Activated CD4-positive, alpha-beta T cell treated with anti-CD3 and anti-CD28 coated beads, Interleukin-2, Interleukin-4, amounts not matched to agents 100 ng/mL and 50 ng/mL, durations not matched to agents 16 hours and 8 hours (primary cell): ENCODE measurements around the gene CILP.

Experiments
- DNase-seq: peaks from one replicate; pipeline ENCODE4 v3.0.0-alpha.2; 2020; ENCODE audit warnings: low spot score

The CILP gene

DNA sequence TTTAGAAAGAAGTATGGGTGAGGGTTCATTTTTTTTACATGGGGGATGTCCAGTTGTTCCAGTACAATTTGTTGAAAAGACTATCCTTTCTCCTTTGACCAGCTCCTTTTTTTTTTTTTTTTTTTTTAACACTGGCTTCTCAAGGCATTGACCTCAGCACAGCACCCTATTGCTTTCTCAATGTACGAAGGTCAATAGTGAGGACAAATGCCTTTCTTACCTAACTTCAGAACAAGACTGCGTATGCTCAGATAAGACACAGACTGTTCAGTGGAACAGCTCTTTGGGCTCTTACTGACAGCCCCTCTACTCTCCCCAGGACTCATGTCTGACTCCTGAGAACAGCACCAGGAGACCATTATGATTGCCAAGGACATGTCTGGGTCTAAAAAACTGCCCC, 10.4 kb upstream of the CILP start:
- DNase-seq, result no peak

DNA sequence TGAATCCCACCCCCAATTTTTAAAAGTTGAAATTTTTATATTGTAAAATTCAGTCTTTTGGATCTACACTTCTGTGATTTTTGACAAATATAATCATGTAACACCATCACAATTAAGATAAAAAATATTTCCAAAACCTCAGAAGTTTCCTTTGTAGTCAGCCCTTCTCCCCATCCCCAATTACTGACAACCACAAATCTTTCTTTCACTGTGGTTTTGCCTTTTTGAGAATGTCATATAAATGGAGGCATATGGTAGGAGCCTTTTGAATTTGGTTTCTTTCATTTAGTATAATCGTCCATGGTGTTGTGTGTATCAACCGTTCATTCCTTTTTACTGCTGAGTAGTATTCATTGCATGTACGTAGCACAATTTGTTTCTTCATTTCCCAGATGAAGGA, 7.9 kb upstream of the CILP start:
- peak; percentile 17 for DNase-seq

DNA sequence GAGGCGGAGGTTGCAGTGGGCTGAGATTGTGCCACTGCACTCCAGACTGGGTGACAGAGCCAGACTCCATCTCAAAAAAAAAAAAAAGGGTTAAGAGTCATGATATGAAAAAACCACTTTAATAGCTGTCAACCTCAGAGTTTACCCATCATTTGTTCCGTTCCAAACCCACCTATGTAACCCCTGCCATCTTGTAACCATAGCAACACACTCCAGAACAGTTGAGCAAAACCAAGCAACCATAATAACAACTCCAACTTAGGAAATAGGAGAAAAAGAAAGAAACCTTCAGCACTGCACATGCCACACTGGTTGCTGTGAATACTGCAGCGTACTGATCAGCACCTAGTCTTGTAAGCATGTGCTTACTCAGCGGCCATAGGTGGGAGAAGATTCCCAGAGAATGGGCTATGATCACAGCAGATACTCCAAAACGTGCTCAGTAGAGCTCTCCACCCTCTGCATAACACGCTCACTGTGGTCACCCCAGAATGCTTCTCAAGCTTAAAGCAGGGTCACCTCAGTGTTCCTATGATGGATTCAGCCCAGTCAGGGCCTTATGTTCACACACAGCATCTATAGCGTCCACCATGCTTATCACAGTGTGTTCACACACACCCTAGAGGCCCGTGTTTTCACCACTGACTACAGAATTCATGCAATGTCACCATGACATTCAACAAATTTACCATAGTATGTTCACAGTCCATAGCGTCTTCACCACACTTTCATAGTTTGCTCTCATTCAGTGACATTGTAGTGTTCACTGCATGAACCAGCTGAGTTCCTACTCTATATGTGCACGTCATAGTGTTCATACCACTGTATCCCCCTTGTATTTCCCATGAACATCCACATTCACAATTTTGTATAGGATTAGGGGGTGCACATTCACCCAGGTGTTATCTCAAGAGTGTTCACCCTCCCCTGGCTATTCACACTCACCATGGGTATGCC, 6.5 kb upstream of the CILP start:
- no peak for DNase-seq

DNA sequence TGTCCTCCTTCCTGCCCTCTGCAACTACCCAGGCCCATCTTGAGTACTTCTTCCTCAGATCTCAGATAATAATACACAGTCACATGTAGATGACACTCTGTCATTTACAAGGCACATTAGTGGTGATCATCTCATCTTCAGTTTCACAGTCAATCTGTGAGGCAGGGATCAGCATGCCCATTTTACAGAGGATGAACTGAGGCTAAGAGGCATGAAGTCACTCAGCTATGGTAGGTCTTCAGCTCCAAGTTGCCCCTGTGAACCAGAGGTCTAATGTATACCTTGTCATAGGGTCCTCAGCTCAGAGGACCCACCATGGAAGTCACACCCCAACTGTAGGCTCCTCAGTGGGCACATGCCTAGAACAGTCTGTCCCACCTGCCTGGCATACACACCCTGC, 4.2 kb upstream of the CILP start:
- DNase-seq, result no peak

DNA sequence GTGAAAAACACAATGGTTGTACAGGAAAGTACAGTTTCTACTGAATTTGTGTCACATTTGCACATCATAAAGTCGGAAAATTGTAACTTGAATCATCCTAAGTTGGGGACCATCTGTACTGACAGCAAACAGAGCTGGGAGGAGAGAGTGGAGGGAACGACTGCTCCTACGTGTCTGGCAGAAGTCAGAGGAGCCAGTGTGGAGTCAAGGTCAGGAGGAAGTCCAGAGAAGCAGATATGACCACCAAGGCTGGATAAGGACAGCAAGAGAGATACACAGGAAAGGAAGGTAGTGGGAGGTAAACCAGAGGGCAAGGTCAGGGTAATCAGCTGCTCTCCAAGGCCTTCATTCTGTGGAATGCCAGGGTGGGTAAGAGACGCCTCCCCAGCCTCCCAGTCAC, 2.7 kb upstream of the CILP start:
- DNase-seq, result no peak

DNA sequence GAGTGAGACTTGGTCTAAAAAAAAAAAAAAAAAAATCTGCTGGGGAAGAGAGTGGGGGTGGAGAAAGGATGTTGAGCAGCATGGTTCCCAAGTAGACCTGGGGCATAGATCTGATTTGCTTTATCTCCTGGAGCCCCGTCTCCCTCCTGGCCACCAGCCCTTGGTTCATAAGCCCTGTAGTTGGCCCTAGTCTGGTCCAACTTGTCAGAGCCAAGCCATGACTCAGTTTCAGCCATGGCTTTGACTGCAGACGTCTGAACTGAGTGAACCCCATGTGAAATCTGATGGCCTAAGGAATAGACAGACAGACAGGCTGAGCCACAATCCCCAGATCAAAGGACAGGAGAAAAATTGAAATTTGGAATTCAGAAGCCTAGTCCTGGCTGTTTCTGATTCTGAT, 2.0 kb upstream of the CILP start:
- DNase-seq, result no peak

DNA sequence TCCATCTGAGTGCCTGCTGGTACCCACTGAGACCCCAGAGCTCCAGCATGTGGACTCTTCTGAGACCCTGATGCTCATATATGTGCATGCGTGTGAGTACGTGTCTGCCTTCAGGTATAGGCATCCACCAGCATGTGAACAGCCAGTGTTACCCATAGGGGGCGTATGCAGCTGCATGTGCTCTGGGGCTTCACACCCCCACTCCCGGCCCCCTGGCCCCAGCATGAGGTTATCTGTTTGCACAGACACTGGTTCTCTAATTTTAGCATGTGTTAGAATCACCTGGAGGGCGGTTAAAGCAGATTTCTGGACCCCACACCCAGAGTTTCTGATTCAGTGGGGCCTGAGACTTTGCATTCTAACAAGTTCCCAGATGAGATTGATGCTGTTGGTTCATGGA, 824 bp upstream of the CILP start:
- peak; percentile 44 for DNase-seq

DNA sequence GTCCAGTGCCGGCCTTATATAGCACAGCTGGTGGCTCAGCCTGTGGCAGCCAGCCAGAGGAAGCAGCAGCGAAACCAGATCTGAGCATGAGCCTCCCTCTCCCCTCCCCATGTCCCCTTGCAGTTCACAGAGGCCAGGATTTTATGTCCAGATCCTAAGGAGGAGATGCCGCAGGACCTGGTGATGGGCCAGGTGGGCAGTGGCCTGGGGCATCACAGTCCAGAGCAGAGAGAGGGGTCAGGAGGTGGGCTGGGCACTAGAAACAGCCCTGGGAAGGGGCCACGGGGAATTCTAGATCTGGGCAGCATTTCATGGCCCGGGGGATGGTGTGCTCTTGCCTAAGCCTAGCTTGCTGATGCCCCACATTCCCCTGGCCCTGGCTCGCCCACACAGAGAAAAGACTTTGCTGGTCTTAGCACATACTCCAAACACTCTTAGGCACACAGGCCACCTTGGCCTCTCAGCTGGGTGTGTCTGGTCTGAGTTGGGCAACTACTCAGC, 259 bp upstream of the CILP start:
- no peak for DNase-seq

DNA sequence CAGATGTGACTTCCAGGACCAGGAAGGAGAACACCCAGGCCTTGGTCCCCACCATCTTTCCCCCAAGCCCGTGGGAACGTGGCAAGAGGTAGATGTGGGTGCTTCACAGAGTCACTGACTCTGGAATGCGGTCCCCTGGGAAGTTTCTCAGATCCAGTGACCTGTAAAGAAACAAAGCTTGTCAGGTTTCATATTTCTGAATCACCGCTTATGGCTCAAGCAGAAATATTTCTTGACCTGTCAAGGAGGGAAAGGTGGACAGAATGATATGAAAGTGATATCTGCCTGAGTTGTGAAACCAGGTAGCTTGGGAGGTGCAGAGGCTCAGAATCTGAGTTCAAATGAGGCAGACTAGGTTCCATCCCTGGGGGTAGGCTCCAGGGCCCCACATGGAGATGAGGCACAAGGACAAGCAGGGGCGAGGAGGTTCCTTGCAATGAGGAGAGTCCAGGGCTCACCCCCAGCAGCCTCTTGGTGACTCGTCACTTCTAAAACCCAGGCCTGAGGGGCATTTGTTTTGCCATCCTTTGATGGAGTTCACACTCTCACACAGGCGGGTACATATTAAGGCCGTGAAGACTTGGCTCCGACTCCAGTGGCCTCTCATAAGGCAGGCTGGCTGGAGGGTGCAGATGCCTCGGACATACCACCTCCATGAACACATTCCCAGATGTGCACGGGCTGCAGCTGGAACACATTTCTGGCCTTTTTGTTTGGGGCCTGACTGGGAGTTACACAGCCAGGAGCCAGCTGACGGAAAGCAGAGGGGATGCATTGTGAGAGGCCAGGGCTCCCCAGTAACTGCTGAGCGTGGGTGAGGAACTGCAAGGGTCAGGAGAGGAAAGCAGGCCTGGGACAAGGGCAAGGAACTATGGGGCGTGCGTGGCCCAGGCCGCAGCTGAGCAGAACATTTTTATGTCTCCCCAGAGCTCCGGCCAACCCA, 1.3 kb downstream of the CILP start:
- no peak for DNase-seq

DNA sequence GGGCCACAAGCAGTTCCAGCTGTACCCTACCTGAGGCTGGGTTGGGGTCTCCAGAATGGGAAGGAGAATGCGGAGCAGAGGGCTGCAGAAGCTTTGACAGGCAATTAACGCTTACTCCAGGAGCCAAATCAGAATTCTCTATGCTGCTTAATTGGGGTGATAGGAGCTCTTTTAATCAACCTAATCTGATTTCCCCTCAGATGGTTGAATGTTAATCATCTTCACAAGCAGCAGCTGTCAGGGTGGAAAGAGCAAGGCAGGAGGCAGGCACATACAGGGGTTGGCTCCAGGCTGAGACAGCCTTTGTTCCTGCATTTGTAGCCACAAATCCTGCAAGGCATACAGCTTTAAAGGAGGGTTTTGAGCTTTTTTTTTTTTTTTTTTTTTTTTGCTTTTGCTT, 2.6 kb downstream of the CILP start:
- no peak for DNase-seq

DNA sequence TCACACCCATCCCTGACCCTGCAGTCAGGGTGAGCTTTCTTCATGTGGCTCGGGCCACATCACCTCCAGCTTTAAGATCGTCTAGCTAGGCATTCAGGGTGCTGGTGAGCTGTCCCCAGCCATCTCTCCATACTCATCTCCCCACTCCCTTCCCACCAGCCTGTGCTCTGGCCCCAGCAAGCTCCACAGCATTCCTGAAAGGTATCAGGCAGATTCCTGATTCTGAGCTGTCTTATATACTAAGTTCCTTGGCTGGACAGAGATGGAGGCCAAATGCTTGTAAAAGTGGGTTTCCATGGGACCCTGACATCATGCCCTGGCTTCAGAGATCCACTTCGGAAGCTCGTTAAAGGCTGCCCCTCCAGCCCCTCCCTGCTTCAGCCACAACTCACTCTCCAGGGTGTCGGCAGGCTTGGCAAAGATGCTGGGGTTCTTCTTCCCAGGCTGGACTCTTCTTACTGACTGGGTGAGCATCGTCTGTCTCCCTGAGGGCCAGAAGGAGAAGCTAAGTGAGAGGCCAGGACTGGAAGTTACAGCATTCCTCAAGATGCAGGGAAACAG, 3.9 kb downstream of the CILP start:
- DNase-seq, result no peak

DNA sequence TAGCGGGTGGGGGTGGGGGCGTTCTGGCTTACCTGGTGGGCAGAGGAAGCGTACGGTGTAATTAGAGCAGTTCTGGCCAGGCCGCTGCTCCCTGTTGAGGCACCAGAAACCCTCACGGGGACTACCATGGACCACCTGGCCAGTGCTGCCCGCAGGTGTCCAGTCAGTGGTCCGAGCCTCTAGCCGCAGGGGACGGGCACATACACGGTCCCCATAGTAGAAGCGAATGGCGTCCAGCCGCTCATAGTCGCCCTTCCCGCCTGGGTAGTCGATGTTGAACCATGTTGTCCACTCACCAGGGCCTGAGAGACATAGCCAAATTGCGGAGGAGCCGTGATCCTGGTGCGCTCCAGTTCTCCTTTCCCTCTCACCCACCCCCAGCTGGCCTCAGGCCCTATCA, 4.5 kb downstream of the CILP start:
- DNase-seq, result no peak

DNA sequence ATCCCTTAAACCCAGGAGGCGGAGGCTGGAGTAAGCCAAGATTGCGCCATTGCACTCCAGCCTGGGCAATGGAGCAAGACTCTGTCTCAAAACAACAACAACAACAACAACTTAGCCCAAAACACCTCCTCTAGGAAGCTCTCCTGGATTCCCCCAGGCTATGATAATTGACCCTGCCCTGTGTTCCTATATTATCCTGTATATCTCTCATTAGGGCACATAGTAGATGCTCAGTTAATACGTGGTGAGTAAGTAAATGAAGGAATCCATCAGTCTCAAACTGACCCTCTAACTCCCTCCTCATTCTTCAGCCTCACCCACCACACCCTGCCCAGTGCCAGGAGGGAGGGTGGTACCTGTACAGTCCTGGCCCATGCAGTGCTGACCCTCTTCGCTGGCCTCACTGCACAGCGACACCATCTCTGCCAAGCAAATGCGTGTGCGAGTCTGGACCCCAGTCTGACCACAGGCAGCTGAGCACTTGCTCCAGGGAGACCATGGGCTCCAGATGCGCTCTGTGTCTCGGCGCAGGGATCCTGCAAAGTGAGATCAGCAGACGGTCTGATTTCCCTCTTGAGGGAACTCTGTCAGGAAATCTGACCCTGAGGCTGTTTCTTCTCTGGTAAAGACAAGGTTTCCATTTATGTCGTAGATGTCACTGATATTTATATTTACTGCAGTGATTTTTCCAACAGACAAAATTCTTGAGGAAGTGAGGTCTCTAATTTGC, 6.2 kb downstream of the CILP start:
- DNase-seq, result no peak

DNA sequence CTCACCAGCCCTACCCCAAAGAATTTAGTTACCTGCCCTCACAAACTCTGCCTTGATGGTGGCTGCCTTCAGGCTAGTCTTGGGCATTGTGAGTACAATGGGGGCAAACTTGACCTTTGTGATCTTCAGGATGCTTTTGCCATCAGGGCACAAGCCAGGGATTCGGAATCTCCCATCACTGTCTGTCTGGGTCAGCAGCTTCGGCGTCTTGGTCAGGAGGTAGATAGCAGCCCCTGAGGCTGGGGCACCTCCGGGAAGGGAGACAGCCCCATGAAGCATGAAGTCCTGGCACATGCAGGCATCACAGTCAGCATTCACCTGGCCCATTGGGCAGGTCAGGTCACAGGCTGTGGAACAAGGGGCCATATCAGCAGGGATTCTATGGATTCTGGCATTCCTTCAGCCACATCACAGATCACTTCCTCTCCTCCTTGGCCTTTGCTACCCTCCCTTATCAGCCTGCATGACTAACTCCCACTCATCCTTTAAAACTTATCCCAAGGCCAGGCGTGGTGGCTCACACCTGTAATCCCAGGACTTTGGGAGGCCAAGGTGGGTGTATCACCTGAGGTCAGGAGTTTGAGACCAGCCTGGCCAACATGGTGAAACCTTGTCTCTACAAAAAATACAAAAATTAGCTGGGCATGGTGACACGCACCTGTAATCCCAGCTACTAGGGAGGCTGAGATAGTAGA, 6.9 kb downstream of the CILP start:
- DNase-seq, result no peak

DNA sequence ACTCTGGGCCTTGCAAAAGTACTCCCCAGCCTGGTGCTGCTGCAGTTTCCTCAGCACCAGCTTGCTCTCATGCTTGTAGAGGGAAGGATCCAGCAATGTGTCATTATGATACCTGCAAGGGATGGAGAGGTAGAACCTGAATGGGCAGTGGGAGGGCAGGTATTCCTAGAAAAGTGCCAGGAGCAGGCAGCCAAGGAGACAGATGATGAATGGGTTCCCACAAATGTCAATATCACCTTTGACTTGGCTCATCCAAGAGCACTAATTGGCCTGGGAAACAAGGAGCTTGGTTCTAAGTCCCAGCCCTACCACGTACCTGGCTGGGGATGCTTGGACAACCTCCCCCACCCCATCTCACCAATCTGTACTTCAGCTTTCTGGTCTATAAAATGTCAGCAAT, 9.4 kb downstream of the CILP start:
- DNase-seq, result no peak

DNA sequence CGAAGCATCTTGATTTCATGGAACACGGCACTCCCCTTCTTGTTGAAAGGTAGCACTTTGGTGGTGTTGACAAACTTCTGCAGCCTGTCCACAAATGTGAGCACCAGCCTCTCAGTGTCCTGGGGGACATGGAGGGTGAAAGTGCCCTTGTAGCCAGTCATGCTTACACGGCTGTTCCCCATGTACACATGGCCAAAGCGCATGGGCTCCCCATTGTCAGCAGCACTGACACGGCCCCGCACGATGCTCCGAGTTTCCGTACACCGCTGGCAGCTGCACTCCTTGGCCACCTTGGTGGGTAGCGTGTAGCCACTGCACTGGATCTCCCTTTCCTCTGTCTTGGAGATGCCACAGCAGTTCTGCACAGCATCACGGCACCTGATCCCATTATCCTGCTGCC, 12.7 kb downstream of the CILP start:
- no peak for DNase-seq

DNA sequence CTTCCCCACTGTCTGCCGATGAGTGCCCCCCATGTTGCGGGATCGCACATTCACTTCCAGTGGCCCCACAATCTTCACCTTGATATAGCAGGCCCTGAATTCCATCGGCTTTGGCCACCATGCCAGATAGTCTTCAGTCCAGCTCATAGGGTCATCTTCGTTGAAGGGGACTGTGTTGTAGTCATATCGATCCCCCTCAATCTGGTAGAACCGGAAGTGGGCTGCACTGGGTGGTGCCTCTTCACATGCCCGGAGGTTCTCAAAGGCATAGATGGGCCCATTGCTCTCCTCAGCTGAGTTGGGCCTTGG, 14.0 kb downstream of the CILP start:
- no peak for DNase-seq

DNA sequence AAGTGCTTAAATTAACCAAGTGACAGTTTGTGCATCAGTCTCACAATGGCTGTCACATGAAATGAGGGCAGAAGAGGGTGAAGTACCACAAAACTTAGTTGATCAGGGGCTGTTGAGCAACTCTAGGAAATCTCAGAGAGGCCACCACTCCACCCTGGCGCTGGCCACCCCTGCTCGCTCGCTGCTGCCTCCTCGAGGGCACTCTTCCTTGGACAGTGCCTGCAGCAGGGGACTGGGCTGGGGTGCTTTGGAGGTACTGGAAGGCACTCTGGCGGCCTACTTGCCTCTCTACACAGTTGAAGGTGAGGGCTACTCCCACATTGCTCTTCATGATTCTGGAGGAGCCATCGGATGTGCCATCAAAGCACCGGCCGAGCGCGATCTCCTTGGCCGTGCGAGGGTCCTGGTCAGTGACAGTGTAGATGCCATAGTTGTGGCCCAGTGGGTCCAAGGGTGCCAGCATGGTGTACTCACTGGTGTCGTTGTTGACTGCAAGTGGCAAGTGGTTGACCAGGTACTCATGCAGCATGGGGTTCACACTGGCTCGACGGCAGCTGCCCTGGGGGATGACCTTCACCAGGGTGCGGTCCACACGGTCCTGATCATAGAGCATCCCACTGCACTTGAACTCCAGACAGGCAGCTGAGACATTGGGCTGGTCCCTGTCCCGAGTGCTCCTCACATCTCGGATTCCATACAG, 14.5 kb downstream of the CILP start:
- DNase-seq, result no peak

DNA sequence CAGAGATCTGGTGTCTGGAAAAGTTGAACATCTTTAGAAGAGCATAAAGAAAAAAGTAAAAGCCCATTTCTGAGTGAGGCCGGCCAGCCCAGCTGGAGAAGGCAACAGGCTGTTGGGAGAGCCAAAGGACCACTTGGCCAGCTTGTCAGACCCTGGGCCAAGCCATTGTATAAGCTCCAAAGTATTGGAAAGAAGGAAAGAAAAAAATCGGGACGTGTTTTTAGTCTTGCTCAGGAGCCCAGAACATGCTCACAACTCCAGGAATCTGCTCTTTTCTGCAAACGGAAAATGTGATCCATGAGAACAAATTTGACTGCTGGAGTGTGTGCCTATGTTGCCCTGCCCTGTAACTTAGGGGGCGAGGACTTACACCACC, 15.7 kb downstream of the CILP start:
- DNase-seq, result no peak

DNA sequence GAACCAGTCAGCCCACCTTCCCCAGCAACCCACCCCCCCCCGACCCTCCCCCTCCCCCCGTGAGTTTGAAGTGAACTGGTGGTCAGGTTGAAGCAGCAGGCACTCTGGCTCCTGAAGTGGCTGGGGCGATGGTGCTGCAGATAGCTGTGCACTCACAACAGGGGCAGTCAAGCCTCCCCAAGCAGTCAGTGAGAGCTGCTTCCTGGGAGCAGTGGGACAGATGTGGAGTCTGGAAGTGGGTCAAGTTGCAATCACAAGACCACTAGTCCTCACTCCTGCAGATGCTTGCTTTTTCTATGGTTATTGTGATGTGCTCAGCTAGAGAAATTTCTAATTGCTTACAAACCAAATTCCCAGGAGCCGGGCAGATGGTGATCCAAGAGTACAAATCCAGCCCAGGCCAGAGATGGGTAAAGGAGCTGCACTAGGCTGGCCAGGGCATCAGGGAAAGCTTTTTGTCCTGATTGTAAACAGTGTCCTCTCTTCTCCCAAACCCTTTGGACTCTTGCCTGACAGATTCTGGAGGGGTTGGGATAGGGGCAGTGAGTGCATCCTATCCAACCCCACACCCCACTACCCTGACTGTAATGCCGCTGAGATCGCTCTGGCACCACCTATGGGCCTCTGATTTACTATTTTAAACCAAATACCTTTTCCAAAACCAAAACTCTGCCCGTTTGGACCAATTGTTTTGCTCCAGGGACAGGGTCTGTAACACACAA, 16.3 kb downstream of the CILP start:
- DNase-seq, result no peak
